SU-DHL-6 (cell line): ENCODE results near the gene IGSF11.

Experiments
- H2AFZ ChIP-seq: fragments of 200-600 bp; sonication (generic); 2 replicates; pipeline ENCODE4 v1.6.1; 2014; ENCODE audit warnings: low read depth, mild to moderate bottlenecking, moderate library complexity, mixed read lengths, antibody characterized with exemption, low read length; ENCODE audit not compliant: severe bottlenecking
- H3F3A ChIP-seq: fragments of 200-600 bp; shearing (Covaris generic); 2 replicates; pipeline ENCODE4 v1.6.0; 2016; ENCODE audit warnings: antibody characterized with exemption, mild to moderate bottlenecking; ENCODE audit not compliant: insufficient read depth
- H3K27ac ChIP-seq: fragments of 200-600 bp; sonication (generic); 2 replicates; pipeline ENCODE4 v1.5.1; 2016; ENCODE audit warnings: low read depth, mild to moderate bottlenecking, low read length, moderate library complexity, mixed read lengths
- H3K27me3 ChIP-seq: fragments of 200-600 bp; sonication (generic), shearing (Covaris generic); 2 replicates; pipeline ENCODE4 v1.6.0; 2014; ENCODE audit warnings: mild to moderate bottlenecking, low read length
- H3K36me3 ChIP-seq: fragments of 200-600 bp; sonication (generic); 2 replicates; pipeline ENCODE4 v1.6.1; 2014; ENCODE audit warnings: mild to moderate bottlenecking, low read length, mixed read lengths
- H3K4me2 ChIP-seq: fragments of 300-600, 200-600 bp; shearing (Covaris generic), sonication (generic); 2 replicates; pipeline ENCODE4 v1.6.0; 2014; ENCODE audit warnings: low read length, low read depth, mild to moderate bottlenecking; ENCODE audit not compliant: poor library complexity, severe bottlenecking
- H3K4me3 ChIP-seq: fragments of 200-600 bp; sonication (generic); 2 replicates; pipeline ENCODE4 v1.5.1; 2014; ENCODE audit warnings: antibody characterized with exemption, low read length, mild to moderate bottlenecking, mixed read lengths; ENCODE audit not compliant: insufficient read depth, poor library complexity, severe bottlenecking
- H3K79me2 ChIP-seq: fragments of 200-600 bp; sonication (generic); 2 replicates; pipeline ENCODE4 v1.6.1; 2014; ENCODE audit warnings: mild to moderate bottlenecking, low read length, moderate library complexity; ENCODE audit not compliant: insufficient read depth
- H3K9ac ChIP-seq: fragments of 200-600 bp; sonication (generic); 2 replicates; pipeline ENCODE4 v1.7.0; 2014; ENCODE audit warnings: mild to moderate bottlenecking, low read length
- H3K9me2 ChIP-seq: fragments of 200-600 bp; sonication (generic); replicated peaks from 2 replicates; pipeline ENCODE4 v1.6.1; 2014; ENCODE audit warnings: low read length; ENCODE audit not compliant: insufficient read depth
- H3K9me3 ChIP-seq: fragments of 200-600 bp; sonication (generic); 2 replicates; pipeline ENCODE4 v1.6.1; 2014; ENCODE audit warnings: low read length, mixed read lengths; ENCODE audit not compliant: insufficient read depth
- H4K20me1 ChIP-seq: fragments of 200-600 bp; sonication (generic); 2 replicates; pipeline ENCODE4 v1.6.1; 2014; ENCODE audit warnings: low read depth, mild to moderate bottlenecking, antibody characterized with exemption, low read length, moderate library complexity, mixed read lengths
- CTCF ChIP-seq: fragments of 200-600 bp; sonication (generic); IDR thresholded peaks from one replicate; pipeline ENCODE4 v1.5.1; 2017; ENCODE audit warnings: antibody characterized with exemption, mild to moderate bottlenecking, low read length, moderate library complexity; ENCODE audit not compliant: insufficient read depth, poor library complexity, severe bottlenecking
- EZH2phosphoT487 ChIP-seq: fragments of 200-600 bp; sonication (generic), shearing (Covaris generic); conservative IDR thresholded peaks from 2 replicates; pipeline ENCODE4 v1.6.1; 2018; ENCODE audit warnings: mild to moderate bottlenecking, antibody characterized with exemption, low read length, moderate library complexity, mixed read lengths

Gene IGSF11

DNA sequence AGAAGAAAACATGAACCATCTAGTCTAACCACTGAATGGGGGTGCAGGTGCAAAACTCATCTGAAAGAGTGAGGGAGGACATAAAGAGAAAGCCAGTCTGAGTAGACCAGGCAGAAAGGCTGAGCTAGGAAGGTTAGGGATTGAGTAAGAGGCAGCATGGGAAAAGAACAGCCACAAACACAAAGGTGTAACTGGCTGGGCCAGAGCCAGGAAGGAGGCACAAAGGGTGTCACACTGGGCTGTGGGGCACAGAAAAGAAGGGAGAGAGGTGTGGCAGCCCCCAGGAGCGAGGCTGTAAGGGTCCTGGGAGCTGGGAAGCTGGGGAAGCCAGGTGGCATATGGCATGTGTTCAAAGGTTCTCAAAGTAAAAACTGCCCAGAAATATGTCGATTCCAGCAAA, 18.7 kb downstream of the IGSF11 start:
- Histone ChIP-seq H3K36me3 (no peaks in the 10 kb centered on the region), H3K9me2 (no peaks in the 10 kb centered on the region), H3K4me3 (no peak overlapping the region), H3F3A (no peaks in the 10 kb centered on the region), H3K27me3 (no peaks in the 10 kb centered on the region), H3K9ac (no peak overlapping the region), H3K27ac (no peak overlapping the region), H2AFZ (no peak overlapping the region), H3K9me3 (no peaks in the 10 kb centered on the region), H3K4me2 (no peak overlapping the region), H3K79me2 (no peaks in the 10 kb centered on the region), H4K20me1 (no peaks in the 10 kb centered on the region)
- no peak for TF ChIP-seq CTCF
- no peak for TF ChIP-seq EZH2phosphoT487

GRCh38 chr3:119013951-119014350, 20.7 kb downstream of the IGSF11 start:
- Histone ChIP-seq H3K9ac (no peak overlapping the region), H3K27ac (no peak overlapping the region), H3K9me3 (no peaks in the 10 kb centered on the region), H3K36me3 (no peaks in the 10 kb centered on the region), H3K4me3 (no peak overlapping the region), H3K9me2 (no peaks in the 10 kb centered on the region), H4K20me1 (no peaks in the 10 kb centered on the region), H3K27me3 (no peaks in the 10 kb centered on the region), H3F3A (no peaks in the 10 kb centered on the region), H3K79me2 (no peaks in the 10 kb centered on the region), H2AFZ (no peak overlapping the region), H3K4me2 (no peak overlapping the region)
- TF ChIP-seq CTCF (no peak), EZH2phosphoT487 (no peak)

DNA sequence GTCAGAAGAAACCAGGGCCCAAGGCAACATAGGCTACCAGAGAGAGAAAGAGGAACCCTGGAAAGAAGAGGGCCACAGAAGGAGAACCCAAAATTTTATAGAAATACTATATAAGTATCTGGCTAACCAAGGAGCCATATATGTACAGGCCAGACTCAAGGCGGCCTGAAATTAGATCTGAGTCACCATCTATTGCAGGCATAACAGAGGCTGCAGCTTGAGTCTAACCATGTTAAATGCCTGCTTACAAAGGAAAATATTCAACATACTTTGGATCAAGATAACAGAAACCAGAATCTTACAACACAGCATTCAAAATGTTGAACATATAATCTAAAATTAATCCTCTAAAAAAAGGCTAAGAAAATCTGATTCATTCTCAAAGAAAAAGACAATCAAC, 23.1 kb downstream of the IGSF11 start:
- H3K27ac ChIP-seq: no peak overlapping the region

More for the DNA sequence above, 23.1 kb downstream of the IGSF11 start:
- Histone ChIP-seq H3K79me2 (no peaks in the 10 kb centered on the region), H3K9me2 (no peaks in the 10 kb centered on the region), H2AFZ (no peak overlapping the region), H3K4me2 (no peak overlapping the region), H3K4me3 (no peak overlapping the region), H3K27me3 (no peaks in the 10 kb centered on the region), H3F3A (no peaks in the 10 kb centered on the region), H3K36me3 (no peaks in the 10 kb centered on the region), H3K9me3 (no peaks in the 10 kb centered on the region), H4K20me1 (no peaks in the 10 kb centered on the region), H3K9ac (no peak overlapping the region)
- TF ChIP-seq EZH2phosphoT487 (no peak), CTCF (no peak)
